Calu3 (cell line): ENCODE results near the gene ST7. TPM values are rescaled to one million over a fixed set of nuclear protein-coding genes. Genes with fewer than 3 reads are reported as not detected.
A peak's percentile ranks its signal among the peaks of the same experiment; 100 is the strongest.

Experiments
- Bru-seq: library from RNA; stranded (reverse); fragments of 400-500 nt; gene quantifications from one replicate; lab custom pipeline; 2021; lab: Mats Ljungman, UMichigan
- BruChase-seq, 2 experiments: library from RNA; stranded (reverse); fragments of 400-500 nt; gene quantifications; one replicate each; lab custom pipeline; 2021; lab: Mats Ljungman, UMichigan
- BruUV-seq: library from RNA; stranded (reverse); fragments of 400-500 nt; replicated peaks from 2 replicates; lab custom pipeline; 2021; lab: Mats Ljungman, UMichigan
- CTCF ChIA-PET: fragments of 300-600 bp; sonication (Branson Sonifier 250); formaldehyde crosslinking; loops from one replicate; lab custom pipeline; 2022; ENCODE audit warnings: antibody characterized with exemption; lab: Charles Lee
- DNase-seq: peaks from one replicate; pipeline ENCODE4 v3.0.0; 2022
- H3K27ac Mint-ChIP-seq: one replicate; pipeline ENCODE4 v1.8.0; 2022; ENCODE audit warnings: mixed read lengths; ENCODE audit not compliant: unreplicated experiment
- H3K27me3 Mint-ChIP-seq: one replicate; pipeline ENCODE4 v1.8.0; 2022; ENCODE audit warnings: mixed read lengths; ENCODE audit not compliant: unreplicated experiment
- H3K36me3 Mint-ChIP-seq: one replicate; pipeline ENCODE4 v1.8.0; 2022; ENCODE audit warnings: mild to moderate bottlenecking, moderate library complexity, mixed read lengths; ENCODE audit not compliant: insufficient read depth, unreplicated experiment
- H3K4me1 Mint-ChIP-seq: one replicate; pipeline ENCODE4 v1.8.0; 2022; ENCODE audit warnings: mild to moderate bottlenecking, low read depth, mixed read lengths; ENCODE audit not compliant: unreplicated experiment
- H3K4me3 Mint-ChIP-seq: one replicate; pipeline ENCODE4 v1.8.0; 2022; ENCODE audit warnings: mild to moderate bottlenecking, low read depth, moderate library complexity, mixed read lengths; ENCODE audit not compliant: unreplicated experiment
- H3K9me3 Mint-ChIP-seq: one replicate; pipeline ENCODE4 v1.8.0; 2022; ENCODE audit warnings: low read depth, mixed read lengths; ENCODE audit not compliant: unreplicated experiment
- intact Hi-C: fragments of 100-400 bp; cut with micrococcal nuclease; formaldehyde crosslinking; loops from one replicate; pipeline ENCODE4 v1.10.0; 2022; ENCODE audit not compliant: unreplicated experiment
- long read RNA-seq: library from polyadenylated mRNA; stranded (forward); transcript quantifications from one replicate; pipeline ENCODE4 v2.0.0, GENCODE V29; 2022
- total RNA-seq: library from RNA; stranded (reverse); gene quantifications from 2 replicates; pipeline ENCODE4 v1.2.3, GENCODE V29; 2022
- TF ChIP-seq, protein P1 (sequence below): fragments of 200-600 bp; IDR thresholded peaks from one replicate; pipeline ENCODE4 v1.8.0; 2022; ENCODE audit warnings: antibody characterized with exemption; ENCODE audit not compliant: unreplicated experiment

ST7 gene, protein sequence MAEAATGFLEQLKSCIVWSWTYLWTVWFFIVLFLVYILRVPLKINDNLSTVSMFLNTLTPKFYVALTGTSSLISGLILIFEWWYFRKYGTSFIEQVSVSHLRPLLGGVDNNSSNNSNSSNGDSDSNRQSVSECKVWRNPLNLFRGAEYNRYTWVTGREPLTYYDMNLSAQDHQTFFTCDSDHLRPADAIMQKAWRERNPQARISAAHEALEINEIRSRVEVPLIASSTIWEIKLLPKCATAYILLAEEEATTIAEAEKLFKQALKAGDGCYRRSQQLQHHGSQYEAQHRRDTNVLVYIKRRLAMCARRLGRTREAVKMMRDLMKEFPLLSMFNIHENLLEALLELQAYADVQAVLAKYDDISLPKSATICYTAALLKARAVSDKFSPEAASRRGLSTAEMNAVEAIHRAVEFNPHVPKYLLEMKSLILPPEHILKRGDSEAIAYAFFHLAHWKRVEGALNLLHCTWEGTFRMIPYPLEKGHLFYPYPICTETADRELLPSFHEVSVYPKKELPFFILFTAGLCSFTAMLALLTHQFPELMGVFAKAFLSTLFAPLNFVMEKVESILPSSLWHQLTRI
- total RNA-seq = 16.0 and 17.7 TPM in 2 replicates
- percentile 71 among the genes with signal in this experiment for Bru-seq, nascent RNA
- percentile 63 among the genes with signal in this experiment for BruChase-seq, experiment 1, labeled RNA remaining after a 6-hour chase
- percentile 57 among the genes with signal in this experiment for BruChase-seq, experiment 2, labeled RNA remaining after a 2-hour chase
- long read RNA-seq, transcript ST7-208 (15 exons, 2,110 nt) = major isoform, 11 of 37 reads
- long read RNA-seq, transcript ST7-202 (16 exons, 2,142 nt) = minor isoform, 8 of 37 reads
- long read RNA-seq, partial matches to known transcripts = 5 of 37 reads
- long read RNA-seq, other reads (novel, unspliced or antisense) = 8 of 37 reads

DNA sequence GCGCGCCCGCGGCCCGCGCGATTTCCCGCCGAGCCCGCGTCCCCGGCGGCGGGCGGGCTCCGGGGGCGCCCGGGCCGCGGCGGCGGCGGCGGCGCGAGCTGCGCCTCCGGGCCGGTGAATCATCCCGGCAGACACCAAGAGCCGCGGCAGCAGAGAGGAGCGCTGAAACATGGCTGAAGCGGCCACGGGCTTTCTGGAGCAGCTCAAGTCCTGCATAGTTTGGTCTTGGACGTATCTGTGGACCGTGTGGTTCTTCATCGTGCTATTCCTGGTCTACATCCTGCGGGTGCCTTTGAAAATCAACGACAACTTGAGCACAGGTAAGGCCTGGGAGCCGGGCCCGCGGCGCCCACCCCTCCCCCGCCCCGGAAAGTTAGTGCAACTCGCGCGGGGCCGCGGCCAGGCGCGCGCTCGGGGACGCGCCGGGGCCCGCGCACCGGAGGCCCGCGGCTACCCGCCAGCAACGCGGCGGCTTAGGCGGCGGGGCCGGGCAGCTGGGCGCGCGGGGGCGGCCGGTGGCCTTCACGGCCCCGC, at the start of gene ST7:
ST7 (plus strand) TSS at position 130 of the 534 bp plus-strand sequence; CDS start at position 170, 40 bp downstream.
- Mint-ChIP-seq H3K36me3 (peaks cover 17% of the 10 kb centered on the region), H3K27me3 (no peaks in the 10 kb centered on the region), H3K4me1 (peaks cover 10% of the 10 kb centered on the region), H3K4me3 (peak within 1 kb of the TSS; percentile 75), H3K27ac (peak within 1 kb of the TSS; percentile 80), H3K9me3 (no peaks in the 10 kb centered on the region)
- DNase-seq = peak; percentile 66
- intact Hi-C loops = no loop called here
- CTCF ChIA-PET = interaction anchor here (0.5 to 1.1 kb wide), 2 partner anchors 13 to 31 kb away, joined by 3 to 4 read pairs; no protein-coding TSS in a partner anchor
- BruUV-seq = no TSS peak
- TF ChIP-seq, protein P1, sequence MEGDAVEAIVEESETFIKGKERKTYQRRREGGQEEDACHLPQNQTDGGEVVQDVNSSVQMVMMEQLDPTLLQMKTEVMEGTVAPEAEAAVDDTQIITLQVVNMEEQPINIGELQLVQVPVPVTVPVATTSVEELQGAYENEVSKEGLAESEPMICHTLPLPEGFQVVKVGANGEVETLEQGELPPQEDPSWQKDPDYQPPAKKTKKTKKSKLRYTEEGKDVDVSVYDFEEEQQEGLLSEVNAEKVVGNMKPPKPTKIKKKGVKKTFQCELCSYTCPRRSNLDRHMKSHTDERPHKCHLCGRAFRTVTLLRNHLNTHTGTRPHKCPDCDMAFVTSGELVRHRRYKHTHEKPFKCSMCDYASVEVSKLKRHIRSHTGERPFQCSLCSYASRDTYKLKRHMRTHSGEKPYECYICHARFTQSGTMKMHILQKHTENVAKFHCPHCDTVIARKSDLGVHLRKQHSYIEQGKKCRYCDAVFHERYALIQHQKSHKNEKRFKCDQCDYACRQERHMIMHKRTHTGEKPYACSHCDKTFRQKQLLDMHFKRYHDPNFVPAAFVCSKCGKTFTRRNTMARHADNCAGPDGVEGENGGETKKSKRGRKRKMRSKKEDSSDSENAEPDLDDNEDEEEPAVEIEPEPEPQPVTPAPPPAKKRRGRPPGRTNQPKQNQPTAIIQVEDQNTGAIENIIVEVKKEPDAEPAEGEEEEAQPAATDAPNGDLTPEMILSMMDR = no peak

DNA sequence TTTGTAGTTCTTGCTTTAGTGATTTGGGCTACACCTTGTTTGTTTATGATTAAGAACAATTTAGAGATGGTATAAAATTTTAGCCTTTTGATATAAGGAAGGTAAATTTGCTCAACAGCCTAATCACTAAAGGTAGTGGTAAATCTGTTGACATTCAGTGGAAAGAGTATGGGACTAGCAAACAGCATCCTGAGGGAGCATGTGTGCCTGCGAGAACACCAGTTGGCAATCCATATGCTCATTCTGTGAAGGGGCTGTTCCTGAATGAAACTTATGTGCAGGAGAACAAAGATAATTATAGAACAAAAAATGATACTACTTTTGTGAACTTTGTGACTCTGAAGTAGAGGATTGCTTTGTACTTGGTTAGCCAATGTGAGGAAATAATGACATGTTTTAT, 46.9 kb upstream of the ST7 start:
- H3K36me3 Mint-ChIP-seq = peaks cover 16% of the 10 kb centered on the region
- intact Hi-C loops = no loop called here
- H3K27ac Mint-ChIP-seq = no peak overlapping the region
- CTCF ChIA-PET = no interaction called here
- no peaks in the 10 kb centered on the region for H3K4me1 Mint-ChIP-seq
- no TSS peak for BruUV-seq
- TF ChIP-seq, protein P1 = no peak
- H3K9me3 Mint-ChIP-seq = no peaks in the 10 kb centered on the region
- no peak for DNase-seq
- H3K27me3 Mint-ChIP-seq = no peaks in the 10 kb centered on the region
- no peak overlapping the region for H3K4me3 Mint-ChIP-seq

DNA sequence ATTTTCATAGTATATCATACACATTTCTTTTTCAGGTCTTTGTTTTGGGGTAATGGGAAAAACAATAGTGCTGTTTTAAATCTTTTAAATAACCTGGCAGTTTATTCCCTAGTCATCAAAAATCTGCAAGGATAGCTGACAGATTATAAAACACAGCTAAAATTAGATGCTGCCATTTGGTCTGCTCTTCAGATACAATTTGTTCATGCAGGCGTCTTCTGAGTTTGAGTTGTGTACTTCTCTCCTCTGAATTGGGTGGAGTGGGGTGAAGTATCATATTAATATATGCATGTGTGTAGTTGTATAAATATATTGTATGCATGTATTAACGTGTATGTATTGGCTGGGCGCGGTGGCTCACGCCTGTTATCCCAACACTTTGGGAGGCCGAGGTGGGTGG, 42.9 kb upstream of the ST7 start:
- no peaks in the 10 kb centered on the region for H3K9me3 Mint-ChIP-seq

More for the DNA sequence above, 42.9 kb upstream of the ST7 start:
- DNase-seq = no peak
- TF ChIP-seq, protein P1 = no peak
- peaks cover 25% of the 10 kb centered on the region for H3K36me3 Mint-ChIP-seq
- no peak overlapping the region for H3K4me3 Mint-ChIP-seq
- H3K27me3 Mint-ChIP-seq = no peaks in the 10 kb centered on the region
- BruUV-seq = no TSS peak
- no peaks in the 10 kb centered on the region for H3K4me1 Mint-ChIP-seq
- no peak overlapping the region for H3K27ac Mint-ChIP-seq
- CTCF ChIA-PET = no interaction called here
- intact Hi-C loops = no loop called here
